HEK293 (cell line): ENCODE measurements around the gene NOL4L.
A peak's percentile ranks its signal among the peaks of the same experiment; 100 is the strongest.

Experiments
- CTCF ChIA-PET: fragments of 350-600 bp; formaldehyde crosslinking; extraction: SDS; loops from one replicate; lab custom pipeline; 2021; ENCODE audit warnings: antibody characterized with exemption; lab: Yijun Ruan, JAX
- POLR2A ChIA-PET: fragments of 300-600 bp; formaldehyde crosslinking; extraction: SDS; loops from one replicate; lab custom pipeline; 2020; ENCODE audit warnings: antibody characterized with exemption, inconsistent platforms; lab: Yijun Ruan, JAX
- H3K27ac ChIP-seq: fragments of 200-500 bp; sonication (Bioruptor generic); 2 replicates; pipeline ENCODE4 v1.5.1; 2014; ENCODE audit warnings: low read depth, low read length, control low read depth, inconsistent platforms; ENCODE audit errors: extremely low read depth
- H3K36me3 ChIP-seq, 2 experiments: fragments of 200-500 bp in 1 of 2; sonication (Bioruptor generic) in 1 of 2; 1 replicate in 1 of 2; 2 replicates in 1 of 2; pipeline ENCODE4 v1.5.1; 2014 to 2017; ENCODE audit warnings: inconsistent platforms in 2 of 2, low read length in 2 of 2; ENCODE audit not compliant: control insufficient read depth in 2 of 2, insufficient read depth in 1 of 2
- H3K4me1 ChIP-seq: fragments of 200-500 bp; sonication (Bioruptor generic); 2 replicates; pipeline ENCODE4 v1.5.1; 2014; ENCODE audit warnings: mild to moderate bottlenecking, low read length, inconsistent platforms; ENCODE audit not compliant: control insufficient read depth, insufficient read depth
- H3K4me3 ChIP-seq: 2 replicates; pipeline ENCODE4 v1.5.1; 2011; ENCODE audit warnings: low read depth, mild to moderate bottlenecking, control low read depth, low read length, moderate library complexity
- H3K9me3 ChIP-seq: fragments of 200-500 bp; sonication (Bioruptor generic); 2 replicates; pipeline ENCODE4 v1.5.1; 2014; ENCODE audit warnings: low read depth, low read length, inconsistent platforms; ENCODE audit not compliant: control insufficient read depth, insufficient read depth
- EGR2 ChIP-seq: fragments of 450-650 bp; formaldehyde crosslinking; IDR thresholded peaks from 2 replicates; pipeline ENCODE4 v1.5.1; 2016; ENCODE audit warnings: low read depth, missing biosample characterization, missing genetic modification characterization
- KLF1 ChIP-seq: fragments of 450-650 bp; formaldehyde crosslinking; IDR thresholded peaks from 2 replicates; pipeline ENCODE4 v1.5.1; 2016; ENCODE audit warnings: missing biosample characterization, missing genetic modification characterization
- TRIM28 ChIP-seq: IDR thresholded peaks from 2 replicates; pipeline ENCODE4 v1.6.1; 2011; ENCODE audit warnings: low read length, control low read depth, borderline replicate concordance
- ZBTB17 ChIP-seq: fragments of 450-650 bp; formaldehyde crosslinking; IDR thresholded peaks from 2 replicates; pipeline ENCODE4 v1.5.1; 2016; ENCODE audit warnings: missing biosample characterization, missing genetic modification characterization
- ZFP69B ChIP-seq: fragments of 450-650 bp; formaldehyde crosslinking; IDR thresholded peaks from 2 replicates; pipeline ENCODE4 v1.5.1; 2016; ENCODE audit warnings: missing biosample characterization, missing genetic modification characterization
- ZNF121 ChIP-seq: fragments of 450-650 bp; formaldehyde crosslinking; IDR thresholded peaks from 2 replicates; pipeline ENCODE4 v1.5.1; 2016; ENCODE audit warnings: missing biosample characterization, missing genetic modification characterization
- ZNF366 ChIP-seq: fragments of 450-650 bp; formaldehyde crosslinking; conservative IDR thresholded peaks from 2 replicates; pipeline ENCODE4 v1.5.1; 2016; ENCODE audit warnings: missing biosample characterization, missing genetic modification characterization
- ZNF391 ChIP-seq: fragments of 450-650 bp; formaldehyde crosslinking; IDR thresholded peaks from 2 replicates; pipeline ENCODE4 v1.5.1; 2016; ENCODE audit warnings: low read depth, missing biosample characterization, missing genetic modification characterization, borderline replicate concordance
- ZNF416 ChIP-seq: fragments of 450-650 bp; formaldehyde crosslinking; IDR thresholded peaks from 2 replicates; pipeline ENCODE4 v1.5.1; 2016; ENCODE audit warnings: missing biosample characterization, missing genetic modification characterization
- ZNF488 ChIP-seq: fragments of 450-650 bp; formaldehyde crosslinking; IDR thresholded peaks from 2 replicates; pipeline ENCODE4 v1.5.1; 2016; ENCODE audit warnings: missing biosample characterization, missing genetic modification characterization
- ZNF510 ChIP-seq: fragments of 450-650 bp; formaldehyde crosslinking; IDR thresholded peaks from 2 replicates; pipeline ENCODE4 v1.5.1; 2018; ENCODE audit warnings: mild to moderate bottlenecking, missing genetic modification characterization, missing biosample characterization; ENCODE audit not compliant: insufficient replicate concordance
- ZNF544 ChIP-seq: fragments of 450-650 bp; formaldehyde crosslinking; IDR thresholded peaks from 2 replicates; pipeline ENCODE4 v1.5.0; 2017; ENCODE audit warnings: missing biosample characterization, missing genetic modification characterization
- ZNF664 ChIP-seq: fragments of 450-650 bp; formaldehyde crosslinking; IDR thresholded peaks from 2 replicates; pipeline ENCODE4 v1.5.1; 2016; ENCODE audit warnings: missing biosample characterization, missing genetic modification characterization
- ZNF692 ChIP-seq: fragments of 450-650 bp; formaldehyde crosslinking; IDR thresholded peaks from 2 replicates; pipeline ENCODE4 v1.5.1; 2016; ENCODE audit warnings: missing biosample characterization, missing genetic modification characterization
- ZNF776 ChIP-seq: fragments of 450-650 bp; formaldehyde crosslinking; IDR thresholded peaks from 2 replicates; pipeline ENCODE4 v1.5.0; 2017; ENCODE audit warnings: missing biosample characterization, missing genetic modification characterization, borderline replicate concordance
- ZNF843 ChIP-seq: fragments of 450-650 bp; formaldehyde crosslinking; IDR thresholded peaks from 2 replicates; pipeline ENCODE4 v1.5.1; 2016; ENCODE audit warnings: missing biosample characterization, missing genetic modification characterization
- TF ChIP-seq, protein P1 (sequence below): fragments of 450-650 bp; formaldehyde crosslinking; IDR thresholded peaks from 2 replicates; pipeline ENCODE4 v1.5.1; 2016; ENCODE audit warnings: missing biosample characterization, missing genetic modification characterization

The NOL4L gene

GRCh38 chr20:32613192-32614053 lies 28.3 kb upstream of the NOL4L start:
- Histone ChIP-seq H3K36me3 (no peaks in the 10 kb centered on the region), H3K9me3 (no peaks in the 10 kb centered on the region), H3K4me3 (no peak overlapping the region), H3K27ac (no peak overlapping the region), H3K4me1 (no peaks in the 10 kb centered on the region)
- CTCF ChIA-PET, result interaction anchor here (1.6 kb wide), 1 partner anchor 39 kb away, joined by 5 read pairs; no protein-coding TSS in a partner anchor
- POLR2A ChIA-PET, result no interaction called here
- TF ChIP-seq ZNF366 (tag by site-specific recombination), result peak; percentile 99
- no peak for TF ChIP-seq ZNF121 (tag by site-specific recombination)
- TF ChIP-seq ZNF776, result no peak
- 0 out of 2 replicates have a peak, but pooled peaks have one; percentile 7 for TF ChIP-seq EGR2 (tag by site-specific recombination)
- peak; percentile 99 for TF ChIP-seq ZBTB17 (tag by site-specific recombination)
- 0 out of 2 replicates have a peak, but pooled peaks have one; percentile 21 for TF ChIP-seq ZNF488 (tag by site-specific recombination)

GRCh38 chr20:32612351-32613191 lies 27.4 kb upstream of the NOL4L start:
- Histone ChIP-seq H3K36me3 (no peaks in the 10 kb centered on the region), H3K27ac (no peak overlapping the region), H3K9me3 (no peaks in the 10 kb centered on the region), H3K4me3 (no peak overlapping the region), H3K4me1 (no peaks in the 10 kb centered on the region)
- TF ChIP-seq ZNF416 (tag by site-specific recombination) (no peak), ZNF843 (no peak), ZNF692 (tag by site-specific recombination) (peak; percentile 91), TRIM28 (no peak), ZFP69B (tag by site-specific recombination) (peak; percentile 61; the same call in 1 of the 2 replicates), ZNF391 (tag by site-specific recombination) (no peak)
- TF ChIP-seq, protein P1, sequence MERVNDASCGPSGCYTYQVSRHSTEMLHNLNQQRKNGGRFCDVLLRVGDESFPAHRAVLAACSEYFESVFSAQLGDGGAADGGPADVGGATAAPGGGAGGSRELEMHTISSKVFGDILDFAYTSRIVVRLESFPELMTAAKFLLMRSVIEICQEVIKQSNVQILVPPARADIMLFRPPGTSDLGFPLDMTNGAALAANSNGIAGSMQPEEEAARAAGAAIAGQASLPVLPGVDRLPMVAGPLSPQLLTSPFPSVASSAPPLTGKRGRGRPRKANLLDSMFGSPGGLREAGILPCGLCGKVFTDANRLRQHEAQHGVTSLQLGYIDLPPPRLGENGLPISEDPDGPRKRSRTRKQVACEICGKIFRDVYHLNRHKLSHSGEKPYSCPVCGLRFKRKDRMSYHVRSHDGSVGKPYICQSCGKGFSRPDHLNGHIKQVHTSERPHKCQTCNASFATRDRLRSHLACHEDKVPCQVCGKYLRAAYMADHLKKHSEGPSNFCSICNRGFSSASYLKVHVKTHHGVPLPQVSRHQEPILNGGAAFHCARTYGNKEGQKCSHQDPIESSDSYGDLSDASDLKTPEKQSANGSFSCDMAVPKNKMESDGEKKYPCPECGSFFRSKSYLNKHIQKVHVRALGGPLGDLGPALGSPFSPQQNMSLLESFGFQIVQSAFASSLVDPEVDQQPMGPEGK, result no peak
- POLR2A ChIA-PET, result no interaction called here
- CTCF ChIA-PET, result interaction anchor here (1.6 kb wide), 1 partner anchor 40 kb away, joined by 5 read pairs; no protein-coding TSS in a partner anchor

- ChIA-PET CTCF (interaction anchor here (1.0 to 1.6 kb wide), 2 partner anchors 16 to 41 kb away, joined by 3 to 5 read pairs; no protein-coding TSS in a partner anchor), POLR2A (no interaction called here)
- no peaks in the 10 kb centered on the region for H3K4me1 ChIP-seq
- no peaks in the 10 kb centered on the region for H3K9me3 ChIP-seq
- TF ChIP-seq ZNF544, result no peak
- TF ChIP-seq ZNF664 (tag by site-specific recombination), result no peak
- no peak for TF ChIP-seq ZNF510 (tag by site-specific recombination)
- peak; percentile 20; the same call in 1 of the 2 replicates for TF ChIP-seq KLF1 (tag by site-specific recombination)
- H3K4me3 ChIP-seq, result no peak overlapping the region
- no peaks in the 10 kb centered on the region for H3K36me3 ChIP-seq
- H3K27ac ChIP-seq, result no peak overlapping the region
These were observed 26.7 kb upstream of the NOL4L start for GRCh38 chr20:32611868-32612267.
